Measurements from ENCODE around the gene MAGI2. TPM values are rescaled to one million over a fixed set of nuclear protein-coding genes. Genes with fewer than 3 reads are reported as not detected.

Gene MAGI2
- total and polyA plus RNA-seq, 2 donors from 2014 or later = 4.4 to 9.0 TPM

GRCh38 chr7:79063019-79063698, 390.3 kb downstream of the MAGI2 start:
- no peak for FAIRE-seq
- peak; percentile 1 for TF ChIP-seq CTCF (IDR thresholded peaks at IDR 0.05; ENCODE audit: borderline replicate concordance, extremely low read depth, insufficient read depth)

GRCh38 chr7:79060498-79060897, 393.0 kb downstream of the MAGI2 start:
- intact Hi-C loops (cut with DNase I) = no loop called here
- H3K9me3 ChIP-seq (ENCODE audit: control insufficient read depth in 2 of 3, insufficient read depth in 1 of 3, low read length in 3 of 3) = no peaks in the 10 kb centered on the region
- TF ChIP-seq CTCF (IDR thresholded peaks at IDR 0.05; ENCODE audit: borderline replicate concordance, extremely low read depth, insufficient read depth) = no peak
- H3K4me1 ChIP-seq (ENCODE audit: control insufficient read depth in 2 of 3, insufficient read depth in 2 of 3, low read depth in 1 of 3, low read length in 3 of 3) = peaks cover 0 to 7% (median 0%) of the 10 kb centered on the region in 3 donors
- H3K27ac ChIP-seq (ENCODE audit: low read depth in 2 of 2, low read length in 2 of 2) = no peak overlapping the region
- H3K36me3 ChIP-seq (ENCODE audit: control insufficient read depth in 2 of 3, insufficient read depth in 3 of 3, low read length in 3 of 3) = no peaks in the 10 kb centered on the region
- H3K4me3 ChIP-seq (ENCODE audit: low read length in 3 of 3) = no peak overlapping the region
- FAIRE-seq (no peak), DNase-seq (no peak)
- H3K9ac ChIP-seq (ENCODE audit: low read length in 3 of 3) = no peak overlapping the region
- no peaks in the 10 kb centered on the region for H3K27me3 ChIP-seq (ENCODE audit: control insufficient read depth, insufficient read depth, low read length)

More at GRCh38 chr7:79063019-79063698, 390.3 kb downstream of the MAGI2 start:
- no peak overlapping the region for H3K4me3 ChIP-seq (ENCODE audit: low read length in 3 of 3)
- H3K9me3 ChIP-seq (ENCODE audit: control insufficient read depth in 2 of 3, insufficient read depth in 1 of 3, low read length in 3 of 3) = no peaks in the 10 kb centered on the region
- no peak overlapping the region for H3K27ac ChIP-seq (ENCODE audit: low read depth in 2 of 2, low read length in 2 of 2)
- no peaks in the 10 kb centered on the region for H3K27me3 ChIP-seq (ENCODE audit: control insufficient read depth, insufficient read depth, low read length)
- no peaks in the 10 kb centered on the region for H3K36me3 ChIP-seq (ENCODE audit: control insufficient read depth in 2 of 3, insufficient read depth in 3 of 3, low read length in 3 of 3)
- H3K4me1 ChIP-seq (ENCODE audit: control insufficient read depth in 2 of 3, insufficient read depth in 2 of 3, low read depth in 1 of 3, low read length in 3 of 3) = no peaks in the 10 kb centered on the region
- DNase-seq = no peak
- no peak overlapping the region for H3K9ac ChIP-seq (ENCODE audit: low read length in 3 of 3)
- intact Hi-C loops (cut with DNase I) = no loop called here

- H3K9me3 ChIP-seq (ENCODE audit: control insufficient read depth in 2 of 3, insufficient read depth in 1 of 3, low read length in 3 of 3) = no peaks in the 10 kb centered on the region
- peaks cover 0 to 7% (median 0%) of the 10 kb centered on the region in 3 donors for H3K4me1 ChIP-seq (ENCODE audit: control insufficient read depth in 2 of 3, insufficient read depth in 2 of 3, low read depth in 1 of 3, low read length in 3 of 3)
- peak; percentile 60 to 87 (median 74) for DNase-seq
- H3K27ac ChIP-seq (ENCODE audit: low read depth in 2 of 2, low read length in 2 of 2) = no peak overlapping the region
- H3K9ac ChIP-seq (ENCODE audit: low read length in 3 of 3) = no peak overlapping the region
- no peak for TF ChIP-seq CTCF (IDR thresholded peaks at IDR 0.05; ENCODE audit: borderline replicate concordance, extremely low read depth, insufficient read depth)
- peak; percentile 78 for FAIRE-seq
- no peaks in the 10 kb centered on the region for H3K27me3 ChIP-seq (ENCODE audit: control insufficient read depth, insufficient read depth, low read length)
- intact Hi-C loops (cut with DNase I) = no loop called here
- no peaks in the 10 kb centered on the region for H3K36me3 ChIP-seq (ENCODE audit: control insufficient read depth in 2 of 3, insufficient read depth in 3 of 3, low read length in 3 of 3)
- H3K4me3 ChIP-seq (ENCODE audit: low read length in 3 of 3) = no peak overlapping the region
Observed at GRCh38 chr7:79055722-79056415, 397.6 kb downstream of the MAGI2 start.
